ENCODE data around the gene TBC1D16.
"Not testable (repeated sequence)": the region's sequence is repeated elsewhere in the genome, so short reads cannot be mapped to it uniquely, and the experiment has no call there.

TBC1D16 gene

DNA sequence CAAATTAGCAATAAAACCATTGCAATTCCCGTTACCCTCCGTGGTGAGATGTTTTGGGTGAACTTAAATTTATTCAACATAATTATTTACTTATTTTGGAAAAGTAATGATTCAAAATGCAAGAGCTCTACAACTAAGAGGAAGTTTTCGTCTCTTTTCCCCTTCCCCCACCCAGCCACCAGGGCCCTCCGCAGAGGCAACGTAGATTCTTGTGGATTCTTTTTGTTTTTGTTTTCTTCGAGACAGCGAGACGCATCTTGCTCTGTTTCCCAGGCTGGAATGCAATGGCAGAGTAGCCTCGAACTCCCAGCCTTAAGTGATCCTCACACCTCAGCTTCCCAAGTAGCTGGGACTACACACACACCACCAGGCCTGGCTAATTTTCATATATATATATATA is 19.9 kb upstream of the TBC1D16 start:
- no peak for DNase-seq (ENCODE audit: low read depth in 4 of 4, low spot score in 1 of 4)

DNA sequence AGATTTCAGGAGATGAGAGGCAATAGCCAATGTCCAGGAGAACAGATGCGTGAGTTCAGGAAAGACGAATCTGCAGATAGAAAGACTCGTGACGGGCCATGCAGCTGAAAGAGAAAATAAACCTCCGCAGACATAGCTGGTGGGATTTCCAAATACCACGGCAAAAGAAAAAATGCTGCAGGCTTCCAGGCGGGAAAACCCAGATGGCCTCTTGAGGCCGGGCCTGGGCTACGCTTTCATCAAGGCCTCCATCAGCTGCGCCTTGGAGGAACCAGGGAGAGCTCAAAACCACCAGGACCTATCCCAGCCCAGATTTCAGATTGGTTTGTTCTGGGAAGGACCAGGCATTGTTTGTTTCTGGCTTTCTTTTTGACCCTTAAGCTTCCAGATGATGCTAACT is 17.4 kb upstream of the TBC1D16 start:
- DNase-seq (ENCODE audit: low read depth in 4 of 4, low spot score in 1 of 4) = no peak

DNA sequence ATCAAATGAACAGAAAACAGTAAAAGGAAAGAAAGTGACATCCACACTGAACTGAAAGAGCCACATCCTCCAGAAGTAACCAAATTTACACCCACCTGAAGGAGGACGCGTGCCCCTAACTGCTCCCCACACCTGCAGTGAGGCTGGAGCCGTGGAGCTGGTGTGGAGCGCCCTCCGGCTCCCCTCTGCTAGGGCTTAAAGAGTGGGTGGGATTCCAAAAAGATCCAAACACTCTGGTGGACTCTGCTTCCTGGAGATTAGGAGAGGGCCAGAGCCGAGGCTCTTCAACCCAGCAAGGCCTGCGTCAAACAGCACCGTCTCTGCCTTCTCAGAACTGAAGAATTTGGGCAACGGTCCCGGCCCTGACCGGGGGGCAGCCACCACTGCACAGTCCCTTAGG is 16.0 kb upstream of the TBC1D16 start:
- no peak for DNase-seq (ENCODE audit: low read depth in 4 of 4, low spot score in 1 of 4)

DNA sequence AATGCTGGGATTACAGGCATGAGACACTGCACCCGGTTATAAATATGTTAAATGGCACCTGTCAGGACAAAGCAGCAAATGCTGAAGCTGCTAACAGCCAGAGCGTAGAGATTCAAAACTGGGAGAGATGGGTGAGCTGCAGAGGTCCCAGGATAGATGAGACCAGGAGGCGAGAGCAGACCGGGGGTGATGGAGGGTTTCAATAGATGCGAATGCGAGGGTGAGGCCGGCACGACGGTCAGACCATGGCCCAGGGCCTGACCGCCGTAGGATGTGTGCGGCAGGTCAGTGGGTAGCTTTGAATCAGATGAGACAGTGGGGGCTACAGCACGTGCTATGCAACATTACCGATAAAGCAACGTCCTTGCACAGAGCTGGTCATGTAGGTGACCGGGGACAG is 15.0 kb upstream of the TBC1D16 start:
- DNase-seq (ENCODE audit: low read depth in 4 of 4, low spot score in 1 of 4) = no peak

DNA sequence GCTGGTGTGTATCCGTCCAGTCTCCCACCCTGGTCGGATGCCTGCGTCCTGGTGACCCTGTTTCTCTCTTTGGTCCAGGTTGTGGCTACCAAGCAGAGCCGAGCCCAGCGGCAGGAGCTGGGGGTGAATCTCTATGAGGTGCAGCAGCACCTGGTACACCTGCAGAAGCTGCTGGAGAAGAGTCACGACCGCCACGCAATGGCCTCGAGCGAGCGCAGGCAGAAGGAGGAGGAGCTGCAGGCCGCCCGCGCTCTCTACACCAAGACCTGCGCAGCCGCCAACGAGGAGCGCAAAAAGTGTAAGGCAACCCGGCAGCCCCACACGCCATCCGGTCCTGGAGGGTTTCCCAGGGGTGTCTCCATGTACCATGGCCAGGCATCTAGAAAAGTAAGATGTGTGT is 14.3 kb upstream of the TBC1D16 start:
- no peak for DNase-seq (ENCODE audit: low read depth in 4 of 4, low spot score in 1 of 4)

DNA sequence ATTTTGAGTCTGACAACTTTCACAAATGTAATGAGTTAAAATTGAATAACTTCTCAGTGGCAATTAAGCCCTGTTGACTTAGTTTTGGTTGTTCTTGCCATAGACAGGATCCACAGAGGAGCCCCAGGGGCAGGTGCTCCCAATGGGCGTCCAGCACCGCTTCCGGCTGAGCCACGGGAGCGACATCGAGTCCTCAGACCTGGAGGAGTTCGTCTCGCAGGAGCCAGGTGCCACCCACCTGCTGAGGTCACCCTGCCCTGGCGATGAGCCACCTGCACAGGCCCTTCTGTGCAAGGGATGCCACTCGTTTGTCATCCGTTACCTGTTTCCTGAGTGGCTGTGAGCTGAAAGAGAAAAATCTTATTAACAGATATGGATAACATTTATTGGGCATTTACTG is 11.5 kb upstream of the TBC1D16 start:
- no peak for DNase-seq (ENCODE audit: low read depth in 4 of 4, low spot score in 1 of 4)

DNA sequence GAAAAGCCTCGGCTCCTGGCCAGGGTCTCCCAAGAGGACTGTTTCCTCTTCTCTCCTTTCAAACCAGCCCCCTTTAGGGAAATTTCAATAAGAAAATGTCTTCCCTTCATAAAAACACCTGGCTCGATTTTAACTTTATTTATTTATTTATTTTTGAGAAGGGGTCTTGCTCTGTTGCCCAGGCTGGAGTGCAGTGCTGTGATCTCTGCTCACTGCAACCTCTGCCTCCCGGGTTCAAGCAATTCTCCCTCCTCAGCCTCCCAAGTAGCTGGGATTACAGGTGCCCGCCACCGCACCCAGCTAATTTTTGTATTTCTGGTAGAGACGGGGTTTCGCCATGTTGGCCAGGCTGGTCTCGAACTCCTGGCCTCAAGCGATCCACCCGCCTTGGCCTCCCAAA is 11.0 kb upstream of the TBC1D16 start:
- not testable (repeated sequence) for DNase-seq (ENCODE audit: low read depth in 4 of 4, low spot score in 1 of 4)

DNA sequence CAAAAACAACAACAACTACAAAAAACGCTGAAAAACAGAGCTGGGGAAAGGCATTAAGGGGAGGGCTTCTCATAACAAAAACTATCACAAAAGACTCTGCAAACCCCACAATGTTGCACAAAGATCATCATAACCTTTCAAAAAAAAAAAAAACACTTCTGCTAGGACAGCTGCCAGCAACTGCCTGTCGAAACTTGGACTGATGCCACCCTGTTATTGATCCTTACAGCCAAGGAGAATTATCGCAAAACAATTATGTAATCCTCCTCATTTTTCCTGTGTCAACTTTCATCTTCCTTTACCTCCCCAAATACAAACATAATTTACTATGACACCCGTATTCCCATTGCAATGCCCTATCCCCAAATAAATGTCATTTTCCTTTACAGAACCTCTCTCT is 10.0 kb upstream of the TBC1D16 start:
- no peak for DNase-seq (ENCODE audit: low read depth in 4 of 4, low spot score in 1 of 4)

DNA sequence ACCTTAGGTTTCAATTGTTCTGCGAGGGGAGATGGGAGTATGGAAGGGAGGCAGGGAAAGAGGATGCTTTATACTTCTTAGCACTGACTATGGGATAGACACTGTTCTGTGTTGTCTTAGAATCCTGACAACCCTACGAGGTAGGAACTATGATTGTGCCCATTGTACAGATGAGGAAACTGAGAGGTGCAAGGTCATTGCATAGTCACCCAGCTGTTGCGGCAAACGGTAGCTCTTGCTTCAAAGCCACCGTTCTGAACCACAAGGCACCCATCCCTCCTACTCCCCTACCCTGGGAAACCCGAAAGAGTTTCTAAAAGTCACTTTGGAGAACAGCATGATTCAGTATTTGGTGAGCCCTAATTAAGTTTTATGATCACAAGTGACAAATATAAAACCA is 8.3 kb upstream of the TBC1D16 start:
- no peak for DNase-seq (ENCODE audit: low read depth in 4 of 4, low spot score in 1 of 4)

DNA sequence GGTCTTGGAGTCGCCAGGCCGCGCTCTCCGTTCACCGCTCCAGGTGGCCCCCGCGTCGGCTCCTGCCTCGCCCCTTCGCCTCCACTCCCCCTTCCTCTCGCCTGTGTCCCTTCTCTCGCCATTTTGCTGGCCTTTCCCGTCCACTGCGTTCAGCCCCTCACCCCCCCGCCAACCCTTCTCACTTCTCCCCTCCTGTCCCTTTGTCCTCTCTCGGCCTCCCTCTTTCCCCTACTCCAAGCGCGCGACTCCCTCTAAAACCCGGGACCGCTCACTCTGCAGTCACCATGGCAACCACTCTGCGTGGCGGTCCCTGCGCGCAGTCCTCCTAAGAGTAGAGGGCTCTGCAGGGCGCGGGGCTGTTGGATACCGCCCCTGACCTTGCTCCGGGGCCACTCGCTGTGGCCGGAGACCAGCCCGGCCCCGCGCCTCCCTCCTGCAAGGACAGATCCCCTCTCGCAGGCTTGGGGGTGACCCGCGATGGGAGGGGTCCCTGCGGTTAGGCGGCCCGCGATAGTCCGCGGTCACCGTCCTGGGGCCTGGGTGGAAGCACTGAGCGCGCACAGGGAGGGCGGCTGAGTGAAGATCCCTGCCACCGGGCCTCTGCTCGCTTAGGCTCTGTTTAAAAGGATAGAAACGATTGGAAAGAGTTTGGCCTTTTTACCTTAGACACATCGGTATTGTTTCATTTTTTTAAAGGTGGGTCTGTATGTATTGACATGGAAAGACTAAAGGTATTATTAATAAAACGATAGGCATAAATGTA is 1.2 kb upstream of the TBC1D16 start:
- DNase-seq (ENCODE audit: low read depth in 4 of 4, low spot score in 1 of 4) = peak in 3 of 4 experiments; percentile 1 to 7 (median 7)

DNA sequence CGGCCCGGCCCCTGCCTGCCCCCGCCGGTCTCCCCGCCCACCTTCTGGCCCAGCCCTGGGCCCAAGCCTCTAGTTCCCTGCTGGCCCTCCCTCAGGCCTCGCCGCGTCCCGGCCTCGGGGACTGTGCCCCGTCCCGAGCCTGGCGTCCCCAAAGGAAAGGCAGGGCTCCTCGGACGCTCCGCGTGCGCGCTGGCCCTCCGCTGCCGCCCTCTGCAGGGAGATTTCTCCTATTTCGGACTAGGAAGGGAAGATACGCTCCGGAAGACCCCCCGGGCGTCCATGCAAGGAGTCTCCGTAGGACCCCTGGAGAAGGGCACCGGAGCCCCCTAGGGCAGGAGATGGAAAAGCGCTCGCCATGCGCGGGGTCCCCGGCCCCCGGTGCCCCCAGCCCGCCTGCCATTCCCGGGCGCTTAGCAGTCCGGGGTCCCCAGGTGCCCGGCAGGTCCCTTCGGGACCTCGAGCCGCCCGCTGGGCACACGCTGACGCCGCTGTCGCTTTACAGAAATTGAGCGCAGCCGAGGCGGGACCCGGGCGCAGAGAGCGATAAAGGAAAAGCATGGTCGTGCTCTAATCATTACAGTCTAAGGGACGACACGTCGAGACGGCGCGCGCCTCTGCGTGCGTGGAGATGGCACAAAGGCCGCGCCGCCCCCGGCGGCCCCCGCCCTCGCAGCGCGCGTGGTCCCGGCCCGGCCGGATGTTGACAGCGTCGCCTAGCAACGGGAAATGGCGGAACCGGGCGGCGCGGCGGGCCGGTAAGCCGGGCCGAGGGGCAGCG is 454 bp upstream of the TBC1D16 start, which contains the start of gene CCDC40:
TSS of gene CCDC40 (plus strand) at position 706 of the 778 bp plus-strand sequence. CDS start at position 727, 21 bp downstream.
- DNase-seq (ENCODE audit: low read depth in 4 of 4, low spot score in 1 of 4) = peak; percentile 28 to 57 (median 43)

DNA sequence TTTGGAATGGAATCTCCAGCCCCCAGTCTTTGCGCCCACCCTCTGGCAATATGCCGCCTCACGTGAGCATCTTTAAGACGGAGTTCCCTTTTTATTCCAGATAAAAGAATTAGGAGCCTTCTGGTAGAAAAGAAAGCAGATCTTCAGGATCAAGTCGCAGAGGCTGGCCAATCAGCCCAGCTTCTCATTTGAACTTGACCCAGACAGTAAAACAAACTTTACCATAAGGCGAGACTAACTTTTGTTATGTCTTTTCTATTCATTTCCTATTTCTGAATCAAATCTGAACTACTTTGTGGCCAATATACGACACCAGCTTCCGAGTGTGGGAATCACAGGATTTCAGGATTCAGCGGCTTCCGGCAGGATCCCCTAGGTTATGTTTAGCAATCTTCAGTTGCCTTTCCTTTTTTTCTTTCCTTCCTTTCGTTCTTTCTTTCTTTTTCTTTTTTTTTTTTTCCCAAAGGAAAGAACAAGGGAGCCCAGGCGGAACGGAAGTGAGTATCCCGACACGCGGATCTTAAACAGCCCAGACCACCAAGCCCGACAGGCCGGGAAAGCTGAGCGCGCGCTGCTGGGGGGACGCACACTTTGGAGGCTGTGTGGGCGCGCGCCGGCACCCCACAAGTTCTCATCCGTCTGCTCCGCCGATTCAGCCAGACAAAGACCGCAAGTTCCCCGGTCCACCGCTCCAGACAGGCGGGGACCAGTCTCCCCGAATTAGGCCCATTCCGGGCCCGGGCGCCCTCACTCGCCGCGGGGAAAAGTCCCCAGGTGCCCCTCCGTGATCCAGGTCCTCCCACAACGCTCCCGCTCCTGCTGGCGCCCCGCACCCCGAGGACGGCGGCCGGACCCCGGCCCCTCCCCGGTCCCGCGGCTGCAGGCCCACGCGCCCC is 633 bp downstream of the TBC1D16 start:
- peak in 2 of 4 experiments; percentile 2 to 30 for DNase-seq (ENCODE audit: low read depth in 4 of 4, low spot score in 1 of 4)

DNA sequence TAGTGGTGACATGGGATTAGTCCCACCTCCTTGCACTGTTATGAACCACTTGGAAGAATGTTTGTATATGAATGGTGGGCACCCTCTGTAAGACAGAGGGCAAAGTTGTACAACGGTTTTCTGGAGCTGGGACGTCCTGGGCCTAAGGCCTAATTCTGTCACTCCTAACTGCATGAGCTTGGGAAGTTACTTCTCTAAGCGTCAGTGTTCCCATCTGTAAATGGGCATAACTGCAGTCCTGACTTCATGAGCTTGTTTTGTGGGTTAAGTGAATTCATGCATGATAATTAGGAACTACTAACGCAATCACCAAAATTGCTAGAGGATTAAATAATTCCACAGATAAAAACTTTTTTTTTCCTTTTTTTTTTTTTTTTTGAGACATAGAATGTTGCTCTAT is 1.8 kb downstream of the TBC1D16 start:
- DNase-seq (ENCODE audit: low read depth in 4 of 4, low spot score in 1 of 4) = no peak

DNA sequence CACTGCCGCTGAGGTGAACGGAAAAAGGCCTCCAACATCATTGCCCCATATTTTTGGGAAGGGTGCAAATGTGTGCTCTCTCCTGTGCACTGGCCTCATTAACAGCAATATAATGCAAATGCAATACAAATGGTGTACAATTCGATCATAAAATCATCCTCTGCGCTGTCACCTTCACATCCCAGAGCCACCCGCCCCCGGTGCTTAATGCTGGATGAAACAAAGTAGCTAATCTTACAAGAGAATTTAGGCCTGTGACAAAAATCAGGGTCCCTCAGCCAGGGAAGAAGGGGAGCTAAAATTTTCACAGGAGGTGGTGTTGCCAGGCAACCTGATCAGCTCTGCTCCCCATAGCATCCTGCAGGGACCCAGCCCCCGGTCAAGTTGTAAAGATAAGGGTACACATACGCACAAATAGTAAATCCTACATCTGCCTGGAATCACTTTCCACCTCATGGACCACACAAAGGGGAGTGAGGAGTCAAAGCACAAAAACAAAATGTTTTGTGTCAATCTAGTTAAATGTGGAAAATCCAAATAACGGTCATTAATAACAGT is 3.0 kb downstream of the TBC1D16 start:
- no peak for DNase-seq (ENCODE audit: low read depth in 4 of 4, low spot score in 1 of 4)

DNA sequence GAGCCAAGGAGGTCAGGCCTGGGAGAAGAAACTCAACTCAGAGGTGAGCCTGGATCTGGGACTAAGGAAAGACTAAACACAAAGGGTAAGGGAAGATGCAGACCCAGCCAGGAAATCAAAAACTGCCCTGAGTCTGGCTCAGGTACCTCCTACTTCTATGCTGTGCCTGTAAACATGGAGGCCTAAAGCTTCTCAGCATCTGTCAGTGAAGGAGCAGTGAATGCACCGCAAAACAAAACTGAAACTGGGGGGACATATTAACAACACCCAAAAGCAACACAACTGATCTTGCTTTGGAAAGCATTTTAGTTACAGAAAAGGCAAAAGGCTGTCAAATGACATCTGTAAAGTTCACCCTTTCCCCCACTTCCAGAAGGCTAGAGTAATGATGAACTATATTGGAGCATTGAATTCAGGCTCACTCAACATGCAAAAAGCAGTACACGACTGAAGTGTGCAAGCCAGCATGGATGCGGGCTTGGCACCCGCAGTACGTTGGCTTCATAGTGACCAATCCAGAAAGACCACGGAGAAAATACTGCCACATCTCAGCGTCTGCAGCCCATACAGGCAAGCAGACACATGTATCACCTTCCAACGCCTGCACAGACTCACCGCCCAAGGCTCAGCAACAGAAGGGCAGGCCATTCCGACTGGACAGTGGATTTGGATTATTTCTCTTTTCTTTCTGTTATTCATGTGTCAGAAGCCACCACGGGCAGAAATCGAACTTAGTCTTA is 3.8 kb downstream of the TBC1D16 start:
- DNase-seq (ENCODE audit: low read depth in 4 of 4, low spot score in 1 of 4) = no peak

DNA sequence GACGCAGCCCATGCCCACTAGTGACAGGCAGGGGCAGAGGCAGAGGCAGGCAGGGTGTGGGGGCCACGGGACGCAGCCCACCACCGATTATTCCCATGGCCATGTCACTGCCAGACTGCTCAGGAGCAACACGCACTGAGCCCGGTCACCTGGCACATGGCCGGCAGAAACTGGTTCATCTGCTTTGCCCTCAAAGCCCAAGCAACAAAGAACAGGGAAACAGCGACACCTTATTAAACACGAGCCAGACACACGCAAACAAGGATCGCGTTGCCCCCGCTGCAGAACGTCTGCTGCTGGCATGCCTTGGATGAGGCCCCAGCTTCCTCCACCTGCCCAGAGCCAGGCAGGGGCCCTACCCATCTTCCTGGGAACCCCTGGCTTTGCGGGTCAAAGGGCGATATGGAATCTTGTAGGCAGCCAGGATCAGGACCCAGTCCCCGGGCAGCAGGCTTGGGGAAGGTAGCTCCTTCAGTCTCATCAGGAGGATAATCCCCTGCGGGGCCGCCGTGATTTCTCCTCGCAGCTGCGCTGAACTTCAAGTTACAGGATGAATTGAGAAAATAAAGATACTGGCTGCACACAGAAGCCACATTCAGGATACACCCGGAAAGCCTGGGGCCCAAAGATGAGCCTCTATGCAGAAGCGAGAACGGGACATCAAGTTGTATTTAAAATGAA is 4.8 kb downstream of the TBC1D16 start:
- DNase-seq (ENCODE audit: low read depth in 4 of 4, low spot score in 1 of 4) = no peak

DNA sequence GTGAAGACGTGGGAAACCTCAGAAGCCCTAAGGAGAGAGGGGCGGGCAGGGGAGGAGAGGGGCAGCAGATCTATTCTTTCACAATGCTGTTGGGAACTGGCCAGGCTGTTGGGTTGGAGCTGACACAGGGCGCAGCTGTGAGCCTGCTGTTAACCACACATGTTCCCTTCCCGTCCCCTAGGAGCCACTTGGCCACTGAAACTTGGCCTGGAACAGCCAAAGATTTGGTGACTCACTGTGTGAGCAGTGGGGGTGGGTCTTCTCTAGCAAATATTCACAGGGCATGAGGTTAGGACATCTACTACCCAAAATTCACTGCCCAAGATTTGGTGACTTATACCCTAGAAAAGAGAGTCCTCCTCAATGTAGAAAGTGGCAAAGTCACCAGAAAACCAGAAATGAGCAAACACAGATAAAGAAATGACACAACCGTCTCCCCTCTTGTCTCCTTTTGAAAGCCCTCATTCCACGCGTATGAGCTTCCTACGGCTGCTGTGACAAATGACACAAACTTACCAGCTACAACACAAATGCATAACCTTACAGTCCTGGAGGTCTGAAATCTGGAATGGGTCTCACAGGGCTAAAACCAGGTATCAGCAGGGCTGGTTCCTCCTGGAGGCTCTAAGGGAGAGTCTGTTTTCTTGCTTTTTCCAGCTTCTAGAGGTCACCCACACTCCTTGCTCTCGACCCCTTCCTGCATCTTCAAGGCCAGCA is 6.3 kb downstream of the TBC1D16 start:
- no peak for DNase-seq (ENCODE audit: low read depth in 4 of 4, low spot score in 1 of 4)

DNA sequence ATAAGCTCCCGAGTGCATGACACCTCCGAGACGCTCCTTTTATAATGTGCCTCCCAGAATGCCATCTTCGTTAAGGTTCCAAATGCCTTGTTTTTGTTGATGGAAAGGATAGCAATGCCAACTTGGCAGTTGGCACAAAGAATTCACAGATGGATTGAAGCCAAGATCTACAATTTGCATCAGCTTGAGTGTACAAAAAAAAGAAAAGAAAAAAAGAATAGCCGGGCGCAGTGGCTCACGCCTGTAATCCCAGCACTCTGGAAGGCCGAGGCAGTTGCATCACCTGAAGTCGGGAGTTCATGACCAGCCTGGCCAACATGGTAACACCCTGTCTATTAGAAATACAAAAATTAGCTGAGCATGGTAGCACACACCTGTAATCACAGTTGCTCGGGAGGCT is 7.6 kb downstream of the TBC1D16 start:
- DNase-seq (ENCODE audit: low read depth in 4 of 4, low spot score in 1 of 4) = no peak

DNA sequence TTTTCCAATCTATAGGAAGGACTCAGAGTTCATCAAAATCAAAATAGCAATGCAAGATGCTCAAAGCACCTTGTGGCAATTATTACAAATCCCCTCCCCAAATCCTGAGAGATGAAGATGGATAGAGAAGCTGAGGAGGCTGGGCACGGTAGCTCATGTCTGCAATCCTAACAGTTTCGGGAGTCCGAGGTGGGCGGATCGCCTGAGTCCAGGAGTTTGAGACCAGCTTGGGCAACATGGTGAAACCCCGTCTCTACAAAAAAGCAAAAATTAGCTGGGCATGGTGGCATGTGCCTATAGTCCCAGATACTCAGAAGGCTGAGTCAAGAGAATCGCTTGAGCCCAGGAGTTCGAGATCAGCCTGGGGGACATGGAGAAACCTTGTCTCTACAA is 8.6 kb downstream of the TBC1D16 start:
- DNase-seq (ENCODE audit: low read depth in 4 of 4, low spot score in 1 of 4) = no peak
